HepG2 (cell line): ENCODE measurements around the gene ELMOD3. TPM values are rescaled to one million over a fixed set of nuclear protein-coding genes. Genes with fewer than 3 reads are reported as not detected.

Experiments used
- CBFB ChIP-seq: sonication (generic); formaldehyde crosslinking; IDR thresholded peaks from 2 replicates; pipeline ENCODE4 v1.4.0; 2020; ENCODE audit warnings: missing genetic modification reagents
- CTCF ChIP-seq: sonication (generic); formaldehyde crosslinking; IDR thresholded peaks from 2 replicates; pipeline ENCODE4 v1.5.0; 2020; ENCODE audit warnings: mild to moderate bottlenecking, missing genetic modification reagents, moderate library complexity
- E2F2 ChIP-seq: sonication (generic); formaldehyde crosslinking; IDR thresholded peaks from 2 replicates; pipeline ENCODE4 v1.4.0; 2020; ENCODE audit warnings: missing genetic modification reagents, borderline replicate concordance
- FOXO1 ChIP-seq: sonication (generic); formaldehyde crosslinking; IDR thresholded peaks from 2 replicates; pipeline ENCODE4 v1.4.0; 2020; ENCODE audit warnings: missing genetic modification reagents
- IRX3 ChIP-seq: sonication (generic); formaldehyde crosslinking; IDR thresholded peaks from 2 replicates; pipeline ENCODE4 v1.8.1; 2023; ENCODE audit warnings: mild to moderate bottlenecking, low read depth, missing genetic modification reagents, borderline replicate concordance
- KLF6 ChIP-seq: IDR thresholded peaks from 2 replicates; pipeline ENCODE4 v1.8.0; 2016; ENCODE audit warnings: missing biosample characterization, missing genetic modification reagents
- RAD21 ChIP-seq: fragments of 450-650 bp; formaldehyde crosslinking; IDR thresholded peaks from 2 replicates; pipeline ENCODE4 v1.5.0; 2020; ENCODE audit warnings: mild to moderate bottlenecking
- SCMH1 ChIP-seq: sonication (generic); formaldehyde crosslinking; IDR thresholded peaks from 2 replicates; pipeline ENCODE4 v1.9.0; 2021; ENCODE audit warnings: missing genetic modification reagents, mild to moderate bottlenecking, borderline replicate concordance
- SRY ChIP-seq: sonication (generic); formaldehyde crosslinking; IDR thresholded peaks from 2 replicates; pipeline ENCODE4 v1.8.0; 2022; ENCODE audit warnings: mild to moderate bottlenecking, missing genetic modification reagents
- TBL1XR1 ChIP-seq: fragments of 150-350 bp; IDR thresholded peaks from 2 replicates; pipeline ENCODE4 v1.6.1; 2014; ENCODE audit warnings: borderline replicate concordance, low read length; ENCODE audit not compliant: partially characterized antibody
- TRIM24 ChIP-seq: sonication (generic); formaldehyde crosslinking; IDR thresholded peaks from 2 replicates; pipeline ENCODE4 v1.8.0; 2022; ENCODE audit warnings: mild to moderate bottlenecking, missing genetic modification reagents
- U2AF2 ChIP-seq: fragments of 200-400 bp; formaldehyde crosslinking; IDR thresholded peaks from 2 replicates; pipeline ENCODE4 v1.6.1; 2017; ENCODE audit warnings: low read depth, mild to moderate bottlenecking, low read length
- ZNF558 ChIP-seq: sonication (generic); formaldehyde crosslinking; IDR thresholded peaks from 2 replicates; pipeline ENCODE4 v1.9.0; 2022; ENCODE audit warnings: mild to moderate bottlenecking, missing genetic modification reagents, borderline replicate concordance
- ZNF616 ChIP-seq: sonication (generic); formaldehyde crosslinking; IDR thresholded peaks from 2 replicates; pipeline ENCODE4 v1.5.0; 2020; ENCODE audit warnings: low read depth, mild to moderate bottlenecking, missing genetic modification reagents
- ZNF704 ChIP-seq: sonication (generic); formaldehyde crosslinking; IDR thresholded peaks from 2 replicates; pipeline ENCODE4 v1.8.1; 2023; ENCODE audit warnings: mild to moderate bottlenecking, inconsistent platforms, moderate library complexity, missing genetic modification reagents, borderline replicate concordance
- ZNF766 ChIP-seq: sonication (generic); formaldehyde crosslinking; IDR thresholded peaks from 2 replicates; pipeline ENCODE4 v1.5.0; 2020; ENCODE audit warnings: missing genetic modification reagents, borderline replicate concordance
- polyA plus RNA-seq, 8 experiments: library from polyadenylated mRNA; depleted of rRNA in 3 of 8; stranded (reverse) in 7 of 8; unstranded in 1 of 8; fragments of >200 nt; fragmentation: Illumina TruSeq in 4 of 8; extraction: Trizol in 4 of 8; gene quantifications; 2 replicates each; pipeline versions ENCODE4 v1.2.1 to v1.2.3, GENCODE V29; 2011 to 2016; ENCODE audit warnings: low read depth in 4 of 8, missing spikeins in 1 of 8, mixed read lengths in 1 of 8; ENCODE audit not compliant: insufficient read depth in 1 of 8
- total RNA-seq, 5 experiments: library from RNA; depleted of rRNA; stranded (reverse); fragments of >200 nt; fragmentation: Illumina TruSeq; extraction: Trizol; gene quantifications; 2 replicates each; pipeline ENCODE4 v1.2.3, GENCODE V29; 2016; ENCODE audit warnings: low read depth in 1 of 5
- TF ChIP-seq, protein P1 (sequence below): sonication (generic); formaldehyde crosslinking; IDR thresholded peaks from 2 replicates; pipeline ENCODE4 v1.5.0; 2020; ENCODE audit warnings: mild to moderate bottlenecking, missing genetic modification reagents, borderline replicate concordance
- TF ChIP-seq, protein P2 (sequence below): sonication (generic); formaldehyde crosslinking; IDR thresholded peaks from 2 replicates; pipeline ENCODE4 v1.4.0; 2020; ENCODE audit warnings: missing genetic modification reagents

ELMOD3 gene
- total and polyA plus RNA-seq, 2 of the 13 experiments (the other 11 are each of a cell fraction or from before 2014, with no cell fraction given): 13.3 to 19.5 TPM

DNA sequence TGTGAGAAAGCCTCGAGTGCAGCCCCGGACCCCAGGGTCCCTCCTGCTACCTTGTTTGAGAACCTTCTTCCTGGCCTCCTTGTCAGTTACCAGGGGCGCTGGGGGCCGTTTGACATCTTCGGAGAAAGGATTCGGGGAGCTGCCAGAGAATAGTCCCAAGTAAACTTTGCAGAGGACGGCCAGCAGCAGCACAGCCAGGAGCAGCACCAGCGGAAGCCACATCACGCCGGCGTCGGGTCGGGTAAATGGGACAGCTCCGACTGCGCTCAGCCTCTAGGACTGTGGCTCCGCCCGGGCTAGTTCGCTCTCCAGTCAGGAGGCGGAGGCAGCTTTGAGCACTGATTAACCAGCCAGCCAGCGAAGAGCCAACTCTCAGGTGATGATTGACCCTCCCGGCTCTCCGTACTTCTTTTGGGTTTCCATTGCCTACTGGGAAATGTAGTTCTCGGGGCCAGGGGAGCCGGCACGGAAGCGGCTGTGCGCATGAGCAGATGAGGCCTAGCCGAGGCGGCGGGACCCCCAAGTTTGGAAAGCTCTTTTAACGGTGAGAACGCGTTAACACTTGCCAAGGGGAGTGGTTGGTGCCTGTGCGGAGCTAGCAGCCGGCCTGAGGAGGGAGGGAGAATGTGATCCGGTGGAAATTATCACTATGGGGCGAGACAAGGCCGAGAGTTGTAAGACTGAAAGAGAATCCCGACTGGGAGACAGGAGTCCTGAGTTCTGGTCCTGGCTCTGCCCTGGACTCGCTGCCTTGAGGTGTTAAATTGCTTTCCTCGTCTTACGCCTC is at the start of gene ELMOD3, which contains the start of gene RETSAT (continued):
- TF ChIP-seq, protein P1, sequence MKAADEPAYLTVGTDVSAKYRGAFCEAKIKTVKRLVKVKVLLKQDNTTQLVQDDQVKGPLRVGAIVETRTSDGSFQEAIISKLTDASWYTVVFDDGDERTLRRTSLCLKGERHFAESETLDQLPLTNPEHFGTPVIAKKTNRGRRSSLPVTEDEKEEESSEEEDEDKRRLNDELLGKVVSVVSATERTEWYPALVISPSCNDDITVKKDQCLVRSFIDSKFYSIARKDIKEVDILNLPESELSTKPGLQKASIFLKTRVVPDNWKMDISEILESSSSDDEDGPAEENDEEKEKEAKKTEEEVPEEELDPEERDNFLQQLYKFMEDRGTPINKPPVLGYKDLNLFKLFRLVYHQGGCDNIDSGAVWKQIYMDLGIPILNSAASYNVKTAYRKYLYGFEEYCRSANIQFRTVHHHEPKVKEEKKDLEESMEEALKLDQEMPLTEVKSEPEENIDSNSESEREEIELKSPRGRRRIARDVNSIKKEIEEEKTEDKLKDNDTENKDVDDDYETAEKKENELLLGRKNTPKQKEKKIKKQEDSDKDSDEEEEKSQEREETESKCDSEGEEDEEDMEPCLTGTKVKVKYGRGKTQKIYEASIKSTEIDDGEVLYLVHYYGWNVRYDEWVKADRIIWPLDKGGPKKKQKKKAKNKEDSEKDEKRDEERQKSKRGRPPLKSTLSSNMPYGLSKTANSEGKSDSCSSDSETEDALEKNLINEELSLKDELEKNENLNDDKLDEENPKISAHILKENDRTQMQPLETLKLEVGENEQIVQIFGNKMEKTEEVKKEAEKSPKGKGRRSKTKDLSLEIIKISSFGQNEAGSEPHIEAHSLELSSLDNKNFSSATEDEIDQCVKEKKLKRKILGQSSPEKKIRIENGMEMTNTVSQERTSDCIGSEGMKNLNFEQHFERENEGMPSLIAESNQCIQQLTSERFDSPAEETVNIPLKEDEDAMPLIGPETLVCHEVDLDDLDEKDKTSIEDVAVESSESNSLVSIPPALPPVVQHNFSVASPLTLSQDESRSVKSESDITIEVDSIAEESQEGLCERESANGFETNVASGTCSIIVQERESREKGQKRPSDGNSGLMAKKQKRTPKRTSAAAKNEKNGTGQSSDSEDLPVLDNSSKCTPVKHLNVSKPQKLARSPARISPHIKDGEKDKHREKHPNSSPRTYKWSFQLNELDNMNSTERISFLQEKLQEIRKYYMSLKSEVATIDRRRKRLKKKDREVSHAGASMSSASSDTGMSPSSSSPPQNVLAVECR (CRISPR knock-in tag): peak; percentile 94
- TF ChIP-seq ZNF558 (peak; percentile 87; the same call in 1 of the 2 replicates), FOXO1 (CRISPR knock-in tag) (peak; percentile 8; the same call in 1 of the 2 replicates), CBFB (CRISPR knock-in tag) (peak; percentile 96), ZNF616 (CRISPR knock-in tag) (peak; percentile 83), TRIM24 (CRISPR knock-in tag) (no peak), SCMH1 (no peak), RAD21 (CRISPR knock-in tag) (peak; percentile 67), SRY (CRISPR knock-in tag) (peak; percentile 90), ZNF704 (CRISPR knock-in tag) (no peak; the same call in 1 of the 2 replicates), U2AF2 (0 out of 2 replicates have a peak, but pooled peaks have one; percentile 83), IRX3 (CRISPR knock-in tag) (peak; percentile 35; the same call in 1 of the 2 replicates), KLF6 (CRISPR knock-in tag) (peak; percentile 79; the same call in 1 of the 2 replicates), CTCF (CRISPR knock-in tag) (peak; percentile 13; the same call in 1 of the 2 replicates), TBL1XR1 (no peak), E2F2 (CRISPR knock-in tag) (peak; percentile 74; the same call in 1 of the 2 replicates), ZNF766 (CRISPR knock-in tag) (peak; percentile 86)
- TF ChIP-seq, protein P2, sequence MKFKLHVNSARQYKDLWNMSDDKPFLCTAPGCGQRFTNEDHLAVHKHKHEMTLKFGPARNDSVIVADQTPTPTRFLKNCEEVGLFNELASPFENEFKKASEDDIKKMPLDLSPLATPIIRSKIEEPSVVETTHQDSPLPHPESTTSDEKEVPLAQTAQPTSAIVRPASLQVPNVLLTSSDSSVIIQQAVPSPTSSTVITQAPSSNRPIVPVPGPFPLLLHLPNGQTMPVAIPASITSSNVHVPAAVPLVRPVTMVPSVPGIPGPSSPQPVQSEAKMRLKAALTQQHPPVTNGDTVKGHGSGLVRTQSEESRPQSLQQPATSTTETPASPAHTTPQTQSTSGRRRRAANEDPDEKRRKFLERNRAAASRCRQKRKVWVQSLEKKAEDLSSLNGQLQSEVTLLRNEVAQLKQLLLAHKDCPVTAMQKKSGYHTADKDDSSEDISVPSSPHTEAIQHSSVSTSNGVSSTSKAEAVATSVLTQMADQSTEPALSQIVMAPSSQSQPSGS: peak; percentile 36; the same call in 1 of the 2 replicates
